Smooth muscle cell of the brain vasculature (primary cell): ENCODE results near the gene DEGS2.

Experiments
- DNase-seq: peaks from one replicate; pipeline ENCODE4 v3.0.0-alpha.2; 2012; ENCODE audit warnings: low read depth, low spot score

Gene DEGS2

GRCh38 chr14:100148837-100149731, 10.4 kb downstream of the DEGS2 start:
- no peak for DNase-seq

- no peak for DNase-seq
These were observed 11.6 kb downstream of the DEGS2 start for GRCh38 chr14:100147691-100148464.

- DNase-seq, result no peak
These were observed 12.2 kb downstream of the DEGS2 start for GRCh38 chr14:100147181-100147631.

GRCh38 chr14:100146531-100147091, 12.8 kb downstream of the DEGS2 start:
- DNase-seq, result no peak

GRCh38 chr14:100145682-100146464, 13.6 kb downstream of the DEGS2 start:
- DNase-seq, result no peak

- no peak for DNase-seq
These were observed 14.3 kb downstream of the DEGS2 start for GRCh38 chr14:100144996-100145646.

- DNase-seq, result no peak
These were observed 14.8 kb downstream of the DEGS2 start for GRCh38 chr14:100144645-100144995.

GRCh38 chr14:100143934-100144333, 15.5 kb downstream of the DEGS2 start:
- DNase-seq, result no peak

GRCh38 chr14:100143523-100143922, 15.9 kb downstream of the DEGS2 start:
- DNase-seq, result no peak

- DNase-seq, result no peak
These were observed 17.1 kb downstream of the DEGS2 start for GRCh38 chr14:100142073-100143040.

- no peak for DNase-seq
These were observed 18.3 kb downstream of the DEGS2 start for GRCh38 chr14:100141098-100141497.

GRCh38 chr14:100140452-100141078, 18.9 kb downstream of the DEGS2 start:
- no peak for DNase-seq

GRCh38 chr14:100138955-100139354, 20.5 kb downstream of the DEGS2 start:
- no peak for DNase-seq

GRCh38 chr14:100138082-100138787, 21.2 kb downstream of the DEGS2 start:
- no peak for DNase-seq

GRCh38 chr14:100137173-100137572, 22.3 kb downstream of the DEGS2 start:
- DNase-seq, result no peak

GRCh38 chr14:100135784-100136183, 23.7 kb downstream of the DEGS2 start:
- no peak for DNase-seq

- no peak for DNase-seq
These were observed 24.4 kb downstream of the DEGS2 start for GRCh38 chr14:100135073-100135472.

- DNase-seq, result no peak
These were observed 24.9 kb downstream of the DEGS2 start for GRCh38 chr14:100134586-100134985.
